GM21529 (cell line): ENCODE data around the gene LHX2.

Experiments
- ATAC-seq: cut with Tn5 transposase; IDR thresholded peaks from one replicate; pipeline ENCODE4 v1.9.1; 2021; ENCODE audit not compliant: unreplicated experiment

The LHX2 gene

DNA sequence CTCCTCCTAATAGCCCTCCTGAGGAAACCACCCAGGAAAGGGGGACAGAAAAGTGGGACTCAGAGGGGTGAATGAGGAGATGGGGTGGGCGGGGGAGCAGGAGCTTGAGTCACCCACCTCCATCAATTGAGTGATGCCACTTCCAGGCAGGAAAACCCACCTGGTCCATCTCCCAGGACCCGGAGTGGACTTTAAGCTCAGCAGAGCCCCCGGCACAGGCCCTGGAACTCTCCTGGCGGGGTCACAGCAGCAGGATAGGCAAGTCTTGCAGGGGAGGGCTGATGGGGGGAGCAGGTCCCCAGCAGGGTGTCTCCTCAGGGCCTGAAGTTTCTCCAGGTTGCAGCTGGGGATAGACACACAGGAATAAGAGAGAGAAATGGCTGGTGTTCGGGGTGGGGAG lies 40.8 kb downstream of the LHX2 start:
- no peak for ATAC-seq

DNA sequence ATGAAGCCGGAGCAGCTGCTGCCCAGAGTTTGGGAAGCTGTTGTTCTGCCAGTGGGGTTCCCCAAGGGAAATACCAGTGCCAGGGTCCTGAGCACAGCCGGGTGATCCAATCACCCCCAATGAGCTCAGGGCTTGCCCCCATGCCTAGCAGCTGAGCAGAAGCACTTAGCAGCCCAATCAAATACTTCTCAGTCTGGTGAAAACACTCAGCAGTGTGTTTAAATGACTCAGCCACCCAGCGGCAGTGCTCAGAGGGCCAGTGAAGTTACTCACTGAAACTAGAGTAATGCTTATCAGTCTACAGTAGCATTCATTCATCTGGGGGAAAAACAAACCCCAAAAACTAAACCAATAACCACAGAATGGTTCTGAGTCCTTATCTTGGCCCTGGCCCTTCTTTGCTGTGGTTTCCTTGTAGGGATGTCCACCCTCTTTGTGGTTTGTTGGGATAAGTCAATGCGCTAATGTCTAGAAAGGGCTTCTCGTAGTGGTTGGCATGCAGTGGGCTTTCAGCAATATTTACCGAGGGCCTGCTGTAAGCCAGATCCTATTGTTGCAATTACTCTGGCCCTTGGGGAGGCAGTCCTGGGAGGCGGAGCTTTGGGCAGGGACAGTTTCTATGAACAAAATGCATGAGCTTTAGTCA lies 43.1 kb downstream of the LHX2 start:
- peak; percentile 98 for ATAC-seq

DNA sequence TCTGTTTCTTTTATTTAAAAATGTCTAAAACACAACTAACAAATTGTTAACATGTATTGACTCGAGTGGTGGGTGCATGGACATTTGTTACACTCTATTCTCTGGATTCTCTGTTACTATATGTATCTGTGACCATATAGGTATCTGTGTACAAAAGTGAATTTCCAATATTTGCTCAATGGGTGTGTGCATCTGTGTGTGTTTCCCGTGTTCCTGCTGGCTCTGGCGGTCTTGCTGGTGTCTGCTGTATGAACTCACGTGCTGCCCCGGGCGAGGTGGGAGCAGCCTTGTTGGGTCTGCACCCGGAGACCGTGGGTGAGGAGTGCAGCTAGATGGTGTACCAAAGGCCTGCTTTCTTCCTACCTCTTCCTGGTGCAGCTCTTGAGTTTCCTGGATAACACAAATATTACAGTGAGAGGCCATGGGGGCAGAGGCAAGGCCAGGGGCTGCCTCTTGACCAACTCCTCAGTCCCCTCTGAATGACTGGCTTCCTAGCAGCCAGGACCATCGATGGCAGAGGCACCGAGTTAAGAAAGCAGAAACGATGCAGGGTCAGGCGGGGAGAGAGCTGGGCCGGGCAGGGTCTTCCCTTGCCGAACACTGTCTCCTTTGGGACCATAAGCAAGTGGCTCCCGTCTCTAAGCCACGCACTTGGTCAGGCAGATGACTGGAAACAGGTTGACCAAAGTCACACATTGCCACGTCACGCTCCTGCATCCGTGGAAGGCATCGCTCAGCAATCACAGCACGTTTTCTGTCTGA lies 49.5 kb downstream of the LHX2 start:
- no peak for ATAC-seq

DNA sequence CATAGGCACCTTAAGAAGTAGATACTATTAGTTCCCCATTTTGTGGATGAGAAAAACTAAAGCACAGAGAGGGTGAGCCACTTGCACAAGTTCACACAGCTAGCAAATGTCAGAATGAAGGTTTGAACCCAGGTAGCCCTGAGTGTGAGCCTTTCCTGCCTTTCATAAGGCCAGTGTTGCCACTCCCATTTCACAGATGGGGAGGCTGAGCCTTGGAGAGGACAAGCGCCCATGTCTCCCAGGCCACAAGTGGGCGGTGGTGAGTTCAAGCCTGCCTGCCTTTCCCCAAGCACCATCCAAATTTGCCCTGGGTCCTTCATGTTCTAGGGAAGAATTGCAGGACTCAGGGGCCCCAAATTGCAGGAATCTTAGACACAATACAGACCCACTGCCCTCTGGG lies 50.6 kb downstream of the LHX2 start:
- ATAC-seq, result no peak

DNA sequence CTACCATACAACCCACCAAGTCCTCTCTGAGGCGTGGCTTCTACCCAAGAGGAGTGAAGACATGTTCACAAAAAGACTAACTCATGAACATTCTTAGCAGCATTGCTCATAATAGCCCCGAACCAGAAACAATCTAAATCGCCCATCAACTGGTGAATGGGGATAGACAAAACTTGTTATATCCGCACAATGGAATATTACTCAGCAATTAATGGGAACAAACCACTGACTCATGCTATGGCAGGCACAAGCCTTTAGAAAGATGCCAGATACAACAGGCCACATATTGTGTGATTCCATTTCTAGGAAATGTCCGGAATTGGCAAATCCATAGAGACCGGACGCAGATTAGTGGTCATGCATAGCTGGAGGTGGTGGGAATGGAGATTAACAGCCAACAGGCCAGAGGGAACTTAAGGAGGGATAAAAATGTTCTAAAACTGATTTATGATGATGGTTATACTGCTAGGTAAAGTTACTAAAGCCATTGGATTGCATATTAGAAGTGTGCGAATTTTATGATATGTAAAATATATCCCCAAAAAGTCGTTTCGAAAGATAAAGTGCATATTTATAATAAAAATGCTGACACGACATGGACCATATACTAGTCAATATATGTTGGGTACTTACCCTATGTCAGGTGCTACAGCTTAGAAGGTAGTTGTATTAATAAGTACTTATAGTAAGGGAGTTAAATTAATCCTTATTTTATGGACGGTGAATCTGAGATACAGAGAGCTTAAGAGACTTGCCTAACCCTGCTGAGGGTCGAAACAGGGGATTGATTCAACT lies 55.4 kb downstream of the LHX2 start:
- ATAC-seq, result no peak

DNA sequence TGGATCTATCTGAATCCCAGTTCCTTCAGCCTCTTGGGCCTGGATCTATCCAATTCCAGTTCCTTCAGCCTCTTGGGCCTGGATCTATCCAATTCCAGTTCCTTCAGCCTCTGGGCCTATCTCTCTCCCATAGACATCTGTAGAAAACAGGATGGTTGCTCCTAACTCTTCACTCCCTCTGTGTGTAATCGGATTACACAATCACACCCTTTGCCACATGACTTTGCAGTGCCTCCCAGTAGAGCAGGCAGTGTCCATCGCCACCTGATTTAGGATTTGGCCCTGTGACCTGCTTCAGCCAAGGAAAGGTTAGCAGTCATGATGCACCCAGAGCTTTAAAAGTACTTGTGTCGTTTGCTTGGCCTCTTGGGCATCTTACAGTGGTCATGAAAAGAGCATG lies 56.7 kb downstream of the LHX2 start:
- no peak for ATAC-seq

DNA sequence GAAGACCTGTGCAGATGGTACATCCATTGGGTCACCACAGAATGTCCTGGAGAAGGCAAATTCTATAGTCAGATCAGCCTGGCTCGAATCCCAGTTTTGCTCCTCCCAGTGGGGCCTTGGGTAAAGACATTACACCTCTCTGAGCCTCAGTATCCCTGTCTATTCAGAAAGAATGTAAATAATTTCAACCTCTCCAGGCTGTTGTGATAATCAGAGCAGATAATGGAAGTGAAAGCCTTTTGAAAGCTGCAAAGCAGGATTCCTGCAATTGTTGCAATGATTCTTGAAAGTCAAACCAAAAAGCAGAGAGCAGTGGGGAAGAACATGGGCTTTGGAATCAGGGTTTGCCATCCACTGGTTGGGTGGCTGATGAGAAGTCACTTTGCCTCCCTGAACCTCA lies 63.2 kb downstream of the LHX2 start:
- ATAC-seq, result no peak

DNA sequence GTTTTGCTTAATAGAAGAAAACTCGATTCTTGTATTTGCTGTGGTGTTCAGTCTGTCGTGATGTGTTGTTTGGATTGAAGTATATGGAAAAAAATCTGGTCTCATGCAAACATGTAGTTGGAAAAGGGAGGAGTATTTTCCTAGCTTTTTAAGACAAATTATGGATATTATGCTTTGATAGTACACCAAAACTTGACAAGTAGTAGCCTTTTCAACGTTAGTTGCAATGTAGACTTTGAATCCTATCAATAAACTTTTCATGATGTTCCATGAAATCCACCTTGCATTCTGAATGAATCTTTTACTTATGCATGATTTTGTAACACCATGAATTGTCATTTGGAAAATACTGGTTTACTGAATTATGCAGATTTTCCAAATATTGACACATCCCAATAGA lies 64.2 kb downstream of the LHX2 start:
- no peak for ATAC-seq

DNA sequence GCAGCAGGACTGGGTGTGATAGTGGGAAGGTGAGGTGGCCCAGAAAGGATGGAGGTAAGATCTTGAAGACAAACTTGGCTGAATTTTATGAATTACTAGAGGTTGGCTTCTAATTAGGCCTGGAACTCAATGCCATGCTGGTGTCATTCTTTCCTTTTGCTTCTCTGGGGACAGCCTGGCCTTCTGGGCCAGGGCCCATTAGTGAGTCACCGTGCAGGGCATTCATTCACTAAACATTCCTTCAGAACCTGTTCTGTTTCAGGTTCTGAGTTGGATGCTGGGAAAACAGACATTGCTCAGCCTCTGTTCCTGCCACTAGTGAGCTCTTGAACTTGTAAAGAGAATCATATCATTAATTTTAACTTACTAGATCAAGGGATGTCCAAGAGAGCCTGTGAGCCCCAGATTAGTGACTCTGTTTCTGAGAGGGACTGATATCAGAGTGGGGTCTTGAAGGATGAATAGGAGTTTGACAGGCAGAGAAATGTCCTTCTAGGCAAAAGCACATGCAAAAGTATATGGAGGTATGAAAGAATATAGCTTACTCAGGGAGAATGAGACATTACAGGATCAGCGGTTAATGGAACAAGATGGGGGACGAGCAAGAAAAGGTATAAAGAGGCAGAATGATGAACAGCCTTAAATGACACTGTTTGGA lies 66.5 kb downstream of the LHX2 start:
- ATAC-seq, result no peak

DNA sequence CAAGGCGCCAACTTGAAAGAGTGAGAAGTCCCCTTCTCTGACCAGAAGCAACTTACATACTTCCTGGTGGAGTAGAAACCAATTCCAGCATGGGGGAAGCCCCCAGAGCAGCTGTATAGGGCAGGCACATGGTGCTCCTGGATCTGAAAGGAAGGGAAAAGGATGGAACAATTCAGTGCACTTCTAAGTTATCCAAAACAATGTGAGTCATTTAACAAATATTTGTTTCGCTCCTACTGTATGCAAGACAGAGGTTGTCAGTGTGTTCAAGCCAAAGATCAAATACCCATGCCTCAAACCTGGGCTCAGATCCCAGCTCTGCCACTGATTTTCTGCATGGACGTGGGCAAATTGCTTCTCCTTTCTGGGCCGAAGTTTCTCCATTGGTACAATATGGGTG lies 67.1 kb downstream of the LHX2 start:
- ATAC-seq, result no peak

DNA sequence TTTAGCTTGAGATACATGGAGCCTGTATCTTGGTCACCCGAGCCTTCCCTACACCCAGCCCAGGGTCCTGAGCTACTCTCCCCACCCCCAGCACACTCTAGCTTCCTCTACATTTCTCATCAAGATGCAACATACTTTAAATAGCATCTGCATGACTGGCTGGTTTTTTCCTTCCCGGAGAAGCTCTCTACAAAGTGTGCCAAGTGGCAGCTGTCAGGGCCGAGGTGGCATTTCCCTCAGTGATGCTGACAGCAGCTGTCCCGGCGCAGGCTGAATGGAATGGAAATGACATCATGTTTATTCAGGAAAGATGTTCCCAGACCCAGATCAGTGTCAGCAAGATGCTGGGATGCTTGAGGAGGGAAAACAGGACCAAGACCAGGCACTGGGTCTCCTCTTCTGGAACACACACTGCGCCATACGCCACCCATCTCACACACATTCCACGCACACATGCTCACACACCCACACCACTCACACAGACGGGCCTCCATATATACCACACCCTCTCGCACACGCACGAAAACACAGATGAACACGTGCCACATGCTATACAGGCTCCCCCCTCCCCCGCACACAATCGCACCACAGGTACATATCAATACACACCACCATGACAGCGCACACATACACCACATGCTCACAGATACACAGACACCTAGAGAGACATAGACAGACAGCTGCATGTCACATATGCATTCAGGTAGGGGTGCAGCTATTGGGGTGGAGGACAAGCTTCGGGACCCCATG lies 67.8 kb downstream of the LHX2 start:
- ATAC-seq, result no peak

DNA sequence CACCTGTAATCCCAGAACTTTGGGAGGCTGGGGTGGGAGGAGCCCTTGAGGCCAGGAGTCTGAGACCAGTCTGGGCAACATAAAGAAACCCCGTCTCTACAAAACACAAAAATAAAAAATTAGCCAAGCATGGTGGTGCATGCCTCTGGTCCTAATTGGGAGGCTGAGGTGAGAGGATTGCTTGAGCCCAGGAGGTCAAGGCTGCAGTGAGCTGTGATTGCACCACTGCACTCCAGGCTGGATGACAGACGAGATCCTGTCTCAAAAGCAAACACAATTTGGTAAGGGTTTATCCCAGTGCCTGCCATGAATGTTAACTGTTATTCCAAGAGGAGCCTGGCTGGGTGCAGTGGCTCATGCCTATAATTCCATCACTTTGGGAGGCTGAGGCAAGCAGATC lies 71.1 kb downstream of the LHX2 start:
- ATAC-seq, result no peak
